ENCODE data around the gene C10orf71. TPM values are rescaled to one million over a fixed set of nuclear protein-coding genes. Genes with fewer than 3 reads are reported as not detected.

The C10orf71 gene
- total RNA-seq, 3 donors from 2014 or later: 0.05 TPM; not detected in 2

- no peak for ATAC-seq
- no peak for TF ChIP-seq CTCF (IDR thresholded peaks at IDR 0.05)
- intact Hi-C loops (cut with DNase I, micrococcal nuclease): no loop called here
- Histone ChIP-seq H3K36me3 (ENCODE audit: low read depth) (no peaks in the 10 kb centered on the region), H3K9me3 (no peaks in the 10 kb centered on the region), H3K4me3 (no peak overlapping the region), H3K4me1 (ENCODE audit: low read depth) (no peaks in the 10 kb centered on the region)
- no peak for DNase-seq
These were observed 28.3 kb downstream of the C10orf71 start for GRCh38 chr10:49327036-49327813.

- no peaks in the 10 kb centered on the region for H3K36me3 ChIP-seq (ENCODE audit: low read depth)
- DNase-seq (no peak), ATAC-seq (no peak)
- H3K4me3 ChIP-seq: no peak overlapping the region
- intact Hi-C loops (cut with DNase I, micrococcal nuclease): no loop called here
- no peak for TF ChIP-seq CTCF (IDR thresholded peaks at IDR 0.05)
- no peaks in the 10 kb centered on the region for H3K4me1 ChIP-seq (ENCODE audit: low read depth)
- H3K9me3 ChIP-seq: no peaks in the 10 kb centered on the region
These were observed 29.6 kb downstream of the C10orf71 start for GRCh38 chr10:49328401-49329145.

- Histone ChIP-seq H3K36me3 (ENCODE audit: low read depth) (no peaks in the 10 kb centered on the region), H3K4me3 (no peak overlapping the region), H3K4me1 (ENCODE audit: low read depth) (no peaks in the 10 kb centered on the region), H3K9me3 (no peaks in the 10 kb centered on the region)
- intact Hi-C loops (cut with DNase I, micrococcal nuclease): no loop called here
- DNase-seq: no peak
- no peak for TF ChIP-seq CTCF (IDR thresholded peaks at IDR 0.05)
- no peak for ATAC-seq
These were observed 30.2 kb downstream of the C10orf71 start for GRCh38 chr10:49329146-49329505.

GRCh38 chr10:49330127-49330665 is 31.2 kb downstream of the C10orf71 start:
- Histone ChIP-seq H3K4me3 (no peak overlapping the region), H3K36me3 (ENCODE audit: low read depth) (no peaks in the 10 kb centered on the region), H3K4me1 (ENCODE audit: low read depth) (no peaks in the 10 kb centered on the region), H3K9me3 (no peaks in the 10 kb centered on the region)
- TF ChIP-seq CTCF (IDR thresholded peaks at IDR 0.05): no peak
- ATAC-seq: no peak
- intact Hi-C loops (cut with DNase I, micrococcal nuclease): no loop called here
- no peak for DNase-seq

GRCh38 chr10:49331431-49331830 is 32.5 kb downstream of the C10orf71 start:
- no peak overlapping the region for H3K4me3 ChIP-seq
- no peak for DNase-seq
- no peaks in the 10 kb centered on the region for H3K4me1 ChIP-seq (ENCODE audit: low read depth)
- no peak for ATAC-seq
- TF ChIP-seq CTCF (IDR thresholded peaks at IDR 0.05): no peak
- no peaks in the 10 kb centered on the region for H3K36me3 ChIP-seq (ENCODE audit: low read depth)
- no peaks in the 10 kb centered on the region for H3K9me3 ChIP-seq
- intact Hi-C loops (cut with DNase I, micrococcal nuclease): no loop called here
